ENCODE measurements around the gene ECE2.

- TF ChIP-seq CTCF (IDR thresholded peaks at IDR 0.05; ENCODE audit: poor library complexity) = no peak
- no peak for TF ChIP-seq EZH2 (IDR thresholded peaks at IDR 0.05; ENCODE audit: borderline replicate concordance)
These were observed 32.1 kb downstream of the ECE2 start for GRCh38 chr3:184307915-184308314.

Data from hepatocyte (in vitro differentiated cells).